ENCODE measurements around the gene KDM6A. TPM values are rescaled to one million over a fixed set of nuclear protein-coding genes. Genes with fewer than 3 reads are reported as not detected.

The KDM6A gene
- polyA plus RNA-seq, 1 donor from 2014 or later = 25.1 TPM

GRCh38 chrX:44922980-44923379, 50.0 kb downstream of the KDM6A start:
- Histone ChIP-seq H3K36me3 (ENCODE audit: insufficient read depth, low read length) (no peaks in the 10 kb centered on the region), H3F3A (ENCODE audit: insufficient read depth, low read length, poor library complexity, severe bottlenecking) (no peaks in the 10 kb centered on the region), H3K27ac (ENCODE audit: low read length) (no peak overlapping the region), H2AFZ (ENCODE audit: low read depth, low read length) (no peak overlapping the region), H3K79me2 (replicated peaks; ENCODE audit: insufficient read depth, low read length) (peaks cover 36% of the 10 kb centered on the region), H3K9me3 (ENCODE audit: low read length) (no peaks in the 10 kb centered on the region), H4K20me1 (ENCODE audit: insufficient read depth) (no peaks in the 10 kb centered on the region), H3K9me2 (ENCODE audit: insufficient read depth, low read length) (no peaks in the 10 kb centered on the region), H3K4me3 (ENCODE audit: low read length) (no peak overlapping the region), H3K4me2 (ENCODE audit: low read length) (no peak overlapping the region), H3K27me3 (ENCODE audit: insufficient read depth, low read depth, low read length) (no peaks in the 10 kb centered on the region), H3K9ac (ENCODE audit: low read length) (no peak overlapping the region)
- no peak for TF ChIP-seq SMC3 (conservative IDR thresholded peaks at IDR 0.05; ENCODE audit: poor library complexity)
- TF ChIP-seq TAF1 (IDR thresholded peaks at IDR 0.05; ENCODE audit: low read depth) = no peak
- TF ChIP-seq RAD21 (conservative IDR thresholded peaks at IDR 0.05) = no peak
- TF ChIP-seq MXI1 (conservative IDR thresholded peaks at IDR 0.05; ENCODE audit: poor library complexity, severe bottlenecking) = no peak
- TF ChIP-seq REST (IDR thresholded peaks at IDR 0.05; ENCODE audit: borderline replicate concordance) = no peak
- TF ChIP-seq CTCF (IDR thresholded peaks at IDR 0.05; ENCODE audit: poor library complexity, severe bottlenecking) = no peak
- TF ChIP-seq EP300 (conservative IDR thresholded peaks at IDR 0.05; ENCODE audit: poor library complexity, severe bottlenecking) = no peak
- no peak for TF ChIP-seq POLR2AphosphoS5 (IDR thresholded peaks at IDR 0.05)
- no peak for TF ChIP-seq EZH2 (IDR thresholded peaks at IDR 0.05; ENCODE audit: borderline replicate concordance, insufficient read depth, low read length, poor library complexity, severe bottlenecking)

- Histone ChIP-seq H3K9me3 (ENCODE audit: low read length) (no peaks in the 10 kb centered on the region), H3K27me3 (ENCODE audit: insufficient read depth, low read depth, low read length) (no peaks in the 10 kb centered on the region), H3K79me2 (replicated peaks; ENCODE audit: insufficient read depth, low read length) (peaks cover 52% of the 10 kb centered on the region), H3K4me3 (ENCODE audit: low read length) (no peak overlapping the region), H3K9me2 (ENCODE audit: insufficient read depth, low read length) (no peaks in the 10 kb centered on the region), H2AFZ (ENCODE audit: low read depth, low read length) (no peak overlapping the region), H3K9ac (ENCODE audit: low read length) (no peak overlapping the region), H3K4me2 (ENCODE audit: low read length) (no peak overlapping the region), H3K36me3 (ENCODE audit: insufficient read depth, low read length) (no peaks in the 10 kb centered on the region), H3F3A (ENCODE audit: insufficient read depth, low read length, poor library complexity, severe bottlenecking) (no peaks in the 10 kb centered on the region), H3K27ac (ENCODE audit: low read length) (no peak overlapping the region), H4K20me1 (ENCODE audit: insufficient read depth) (no peaks in the 10 kb centered on the region)
- TF ChIP-seq REST (IDR thresholded peaks at IDR 0.05; ENCODE audit: borderline replicate concordance) (no peak), CTCF (IDR thresholded peaks at IDR 0.05; ENCODE audit: poor library complexity, severe bottlenecking) (no peak), RAD21 (conservative IDR thresholded peaks at IDR 0.05) (no peak), EP300 (conservative IDR thresholded peaks at IDR 0.05; ENCODE audit: poor library complexity, severe bottlenecking) (no peak), TAF1 (IDR thresholded peaks at IDR 0.05; ENCODE audit: low read depth) (no peak), POLR2AphosphoS5 (IDR thresholded peaks at IDR 0.05) (no peak), MXI1 (conservative IDR thresholded peaks at IDR 0.05; ENCODE audit: poor library complexity, severe bottlenecking) (no peak), SMC3 (conservative IDR thresholded peaks at IDR 0.05; ENCODE audit: poor library complexity) (no peak), EZH2 (IDR thresholded peaks at IDR 0.05; ENCODE audit: borderline replicate concordance, insufficient read depth, low read length, poor library complexity, severe bottlenecking) (no peak)
Observed at GRCh38 chrX:44927398-44927797, 54.4 kb downstream of the KDM6A start.

Measured in neural cell (in vitro differentiated cells).